HG02840 (cell line): Measurements from ENCODE around the gene TENM4.

Experiments
- ATAC-seq: cut with Tn5 transposase; IDR thresholded peaks from one replicate; pipeline ENCODE4 v1.9.1; 2021; ENCODE audit warnings: mild to moderate bottlenecking, moderate library complexity, moderate number of reproducible peaks; ENCODE audit not compliant: unreplicated experiment, low FRiP score

Gene TENM4

GRCh38 chr11:78931891-78932290, 508.9 kb downstream of the TENM4 start:
- no peak for ATAC-seq

DNA sequence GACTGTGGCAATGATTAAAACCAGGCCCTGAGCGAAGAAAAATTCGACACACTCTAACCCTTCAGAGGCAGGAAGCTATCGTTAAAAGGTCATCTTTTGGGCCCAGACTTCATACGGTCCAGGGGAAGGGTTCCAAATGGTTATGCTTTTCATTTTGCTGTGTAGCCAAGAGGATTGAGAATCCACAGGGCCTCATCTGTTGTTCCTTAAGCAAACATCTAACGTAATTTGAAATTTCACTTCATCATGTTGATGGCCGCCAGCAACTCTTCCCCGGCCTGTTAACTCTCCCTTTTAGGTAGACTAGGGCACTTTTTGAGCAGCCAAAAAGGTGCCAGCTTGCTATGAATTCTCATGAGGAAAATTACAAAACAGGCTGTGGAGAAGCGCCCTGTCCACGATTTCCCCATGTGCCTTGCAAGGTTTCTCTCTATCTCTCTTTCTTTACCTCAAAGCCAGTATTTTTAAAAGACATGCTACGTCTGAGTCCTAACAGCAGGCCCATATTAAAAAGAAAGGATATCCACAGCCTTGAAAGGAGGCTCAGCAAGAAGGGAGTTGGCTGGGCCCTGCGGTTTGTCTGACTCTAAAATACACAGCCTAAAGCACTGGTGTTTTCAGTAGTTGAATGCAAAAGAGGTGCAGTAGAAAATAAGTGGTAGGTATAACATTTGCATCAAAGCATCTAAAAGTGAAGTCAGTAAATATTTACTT, 509.9 kb downstream of the TENM4 start:
- ATAC-seq, result no peak

DNA sequence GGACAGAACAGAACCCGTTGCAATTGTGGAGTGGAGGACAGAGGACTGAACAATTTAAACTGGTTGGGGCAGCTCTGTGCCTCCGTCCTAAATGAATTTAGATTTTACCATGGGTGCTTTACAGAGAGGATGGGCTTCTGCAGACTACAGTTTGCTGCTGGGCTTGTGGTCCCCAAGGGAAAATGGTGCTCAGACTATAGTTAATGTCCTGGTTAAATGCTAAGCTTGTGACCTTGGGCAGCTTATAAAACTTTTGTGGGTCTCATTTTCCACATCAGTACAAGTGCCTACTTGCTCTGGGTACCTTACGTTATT, 511.0 kb downstream of the TENM4 start:
- no peak for ATAC-seq

- ATAC-seq, result no peak
These were observed 511.5 kb downstream of the TENM4 start for GRCh38 chr11:78929207-78929905.

DNA sequence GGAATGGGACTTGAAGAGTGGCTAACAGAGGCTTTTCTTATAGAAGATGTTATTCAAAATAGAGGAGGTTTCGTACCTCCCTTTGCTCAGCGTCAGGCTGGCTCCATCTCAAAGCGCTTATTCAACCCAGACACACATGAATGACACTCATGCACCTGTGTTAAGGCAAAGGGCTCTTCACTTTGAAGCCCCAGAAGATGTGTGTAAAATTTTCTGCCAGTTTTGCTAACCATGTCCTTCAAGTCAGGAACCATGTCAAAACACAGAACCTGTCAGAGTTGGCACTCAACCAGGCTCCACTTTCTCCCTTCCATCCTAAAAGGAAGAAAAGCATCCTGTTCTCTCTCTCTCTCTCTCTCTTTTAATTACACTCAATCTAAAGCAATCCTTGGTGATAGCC, 513.3 kb downstream of the TENM4 start:
- ATAC-seq, result no peak

DNA sequence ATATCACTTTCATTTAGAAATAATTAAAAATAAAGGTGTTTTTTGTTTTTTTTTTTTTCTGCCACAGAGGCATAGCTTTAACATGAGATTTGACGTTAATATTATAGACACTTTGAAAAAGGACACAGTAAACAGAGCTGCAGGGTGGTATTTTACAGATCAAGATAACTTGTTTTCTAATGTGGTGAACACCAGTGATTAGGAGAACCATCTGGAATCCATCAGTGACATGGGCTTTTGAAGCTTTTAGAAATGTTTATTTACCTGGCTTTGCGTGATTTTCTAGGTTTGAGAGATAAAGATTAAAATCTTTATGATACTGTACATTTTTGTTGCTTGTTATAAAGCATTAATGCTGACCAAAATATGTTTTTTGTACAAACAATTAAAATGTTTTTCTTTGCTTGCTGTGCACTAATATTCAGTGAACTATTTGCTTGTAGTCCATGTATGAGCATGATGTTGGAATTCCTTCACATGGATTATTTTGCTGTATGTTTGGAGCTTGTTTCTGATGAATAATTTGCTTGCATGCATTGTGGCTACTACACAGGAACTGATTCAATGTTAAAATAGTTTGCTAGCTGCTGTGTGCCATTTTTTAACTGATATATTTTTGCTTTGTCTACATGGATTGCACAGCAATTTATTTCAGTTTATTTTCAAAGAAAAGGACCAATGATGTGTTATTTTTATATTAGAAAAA, 514.0 kb downstream of the TENM4 start:
- no peak for ATAC-seq

DNA sequence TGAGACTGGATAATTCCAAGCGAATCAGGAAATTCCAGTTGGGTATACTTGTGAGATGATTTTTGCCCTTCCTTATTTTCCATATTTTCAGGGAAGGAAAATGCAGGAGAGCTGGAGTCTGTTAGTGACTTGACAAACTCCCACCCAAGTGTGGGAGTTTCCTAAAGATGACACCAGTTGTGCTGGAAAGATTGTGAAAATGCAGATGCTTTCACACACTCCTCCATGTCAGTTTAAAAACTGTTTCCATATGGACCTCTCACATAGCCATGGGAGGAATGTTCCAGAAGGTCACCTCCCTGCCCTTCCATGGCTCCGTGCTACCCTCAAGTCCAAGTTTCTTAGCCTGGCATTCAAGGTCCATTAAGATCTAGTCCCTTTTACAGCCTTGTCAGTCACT, 515.4 kb downstream of the TENM4 start:
- no peak for ATAC-seq

GRCh38 chr11:78922859-78923625, 517.8 kb downstream of the TENM4 start:
- no peak for ATAC-seq

DNA sequence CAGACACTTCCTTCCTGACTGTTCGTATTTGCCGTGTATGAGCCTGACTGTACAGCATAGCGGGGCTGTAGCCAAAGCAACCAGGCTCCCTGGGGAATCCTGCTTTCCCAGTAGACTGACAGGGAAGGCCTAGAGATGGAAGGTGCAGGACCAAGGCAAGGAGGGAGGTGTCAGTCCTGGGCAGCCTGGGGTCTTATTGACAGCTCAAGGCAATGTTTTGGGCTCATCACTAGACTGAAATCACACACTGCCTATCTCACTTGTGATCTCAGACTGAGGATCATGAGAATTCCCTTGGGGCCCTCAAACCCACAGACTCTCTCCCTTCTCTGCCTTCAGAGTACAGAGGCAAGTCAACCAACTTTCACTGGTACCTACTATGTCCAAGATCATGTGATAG, 519.3 kb downstream of the TENM4 start:
- no peak for ATAC-seq

GRCh38 chr11:78920329-78920728, 520.5 kb downstream of the TENM4 start:
- no peak for ATAC-seq

- no peak for ATAC-seq
These were observed 524.1 kb downstream of the TENM4 start for GRCh38 chr11:78916759-78917158.

DNA sequence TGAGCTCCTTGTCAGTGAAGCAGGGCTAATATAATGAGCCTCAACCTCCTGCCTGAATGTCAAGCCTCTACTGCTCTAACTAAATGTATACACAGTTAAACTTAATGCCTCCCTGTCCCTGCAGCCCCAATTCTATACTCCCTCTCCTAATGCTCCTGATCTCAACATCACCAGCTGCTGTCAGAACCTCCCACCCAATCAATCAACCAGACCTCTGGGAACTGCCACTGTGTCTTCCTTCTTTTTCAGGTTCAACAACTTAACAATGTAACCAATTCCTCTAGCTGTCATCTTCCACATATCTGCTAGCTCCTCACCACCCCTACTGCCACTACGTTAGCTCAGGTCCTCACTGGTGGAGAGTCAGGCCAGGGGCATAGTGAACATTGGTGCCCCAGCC, 526.3 kb downstream of the TENM4 start:
- ATAC-seq, result no peak

DNA sequence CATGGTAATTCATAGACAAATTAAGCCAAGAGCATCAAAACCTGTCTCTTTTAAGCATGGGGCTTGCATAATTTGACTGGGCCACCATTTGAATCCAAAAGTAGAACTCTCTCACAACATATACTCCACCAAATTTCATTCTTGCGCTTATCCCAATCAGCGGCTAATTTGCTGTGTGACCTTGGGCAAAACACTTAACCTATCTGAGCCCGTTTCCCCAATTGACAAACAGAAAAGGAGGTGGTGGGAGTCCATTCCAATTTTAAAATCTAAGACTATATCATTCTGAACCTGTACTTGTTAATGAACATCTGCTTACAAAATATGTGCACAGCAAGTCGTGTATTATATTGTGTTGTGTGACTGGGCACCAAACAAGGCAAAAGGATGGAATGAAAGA, 528.1 kb downstream of the TENM4 start:
- no peak for ATAC-seq

DNA sequence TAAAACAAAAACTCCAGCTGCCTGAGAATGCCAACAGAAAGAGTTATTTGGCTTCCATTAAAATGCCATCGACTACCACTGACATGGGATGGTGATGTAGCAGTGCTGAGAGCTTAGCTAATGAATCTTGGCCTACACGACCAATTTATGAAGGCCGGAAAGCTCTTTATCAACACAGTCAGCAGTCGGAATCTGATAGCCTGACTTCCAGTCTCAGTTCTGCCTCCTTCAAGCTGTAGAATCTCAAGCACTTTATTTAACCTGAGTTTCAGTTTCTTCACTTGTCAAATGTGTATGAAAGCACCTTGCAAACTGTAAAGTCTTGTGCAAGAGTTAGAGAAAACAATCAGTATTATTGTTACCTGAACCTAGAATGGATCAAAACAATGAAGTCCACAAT, 530.5 kb downstream of the TENM4 start:
- no peak for ATAC-seq

DNA sequence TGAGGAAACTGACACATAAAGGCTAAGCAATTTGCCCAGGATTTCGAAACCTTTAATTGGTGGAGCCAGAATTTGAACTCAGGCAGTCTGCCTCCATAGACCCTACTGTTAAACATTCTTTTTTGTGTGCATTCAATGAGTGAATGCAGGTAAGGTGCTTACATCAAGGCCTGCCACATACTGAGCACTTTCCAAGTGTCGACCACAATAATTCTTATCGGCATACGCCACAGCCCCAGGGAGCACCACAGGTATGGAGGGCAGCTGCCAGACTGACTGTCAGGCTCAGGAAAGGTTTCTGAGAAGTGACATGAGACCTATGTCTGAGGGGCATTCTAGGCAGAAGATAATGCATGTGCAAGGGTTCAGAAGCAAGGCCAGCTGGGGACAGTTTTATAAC, 531.4 kb downstream of the TENM4 start:
- ATAC-seq, result no peak

- ATAC-seq, result no peak
These were observed 533.2 kb downstream of the TENM4 start for GRCh38 chr11:78907636-78908035.

DNA sequence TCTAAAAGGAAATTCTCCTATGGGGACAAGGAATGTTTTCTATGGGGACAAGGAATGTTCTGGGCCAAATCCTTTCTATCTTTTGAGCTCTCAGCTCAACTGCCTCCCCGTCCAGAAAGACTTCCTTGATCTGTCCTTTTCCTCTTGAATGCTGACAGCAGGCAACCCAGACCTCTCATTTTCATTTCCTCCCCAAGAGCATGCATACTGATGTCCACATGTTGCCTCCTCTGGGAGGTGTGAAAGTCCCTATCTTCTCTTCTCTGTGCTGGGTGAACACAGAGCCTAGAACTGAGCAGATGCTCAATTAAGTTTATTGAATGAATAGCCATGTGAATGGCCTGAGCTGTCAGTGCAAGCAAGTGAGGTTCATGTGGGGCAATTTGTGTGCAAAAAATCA, 534.3 kb downstream of the TENM4 start:
- ATAC-seq, result no peak

- no peak for ATAC-seq
These were observed 535.1 kb downstream of the TENM4 start for GRCh38 chr11:78905756-78906155.

GRCh38 chr11:78902771-78903507, 537.9 kb downstream of the TENM4 start:
- no peak for ATAC-seq

DNA sequence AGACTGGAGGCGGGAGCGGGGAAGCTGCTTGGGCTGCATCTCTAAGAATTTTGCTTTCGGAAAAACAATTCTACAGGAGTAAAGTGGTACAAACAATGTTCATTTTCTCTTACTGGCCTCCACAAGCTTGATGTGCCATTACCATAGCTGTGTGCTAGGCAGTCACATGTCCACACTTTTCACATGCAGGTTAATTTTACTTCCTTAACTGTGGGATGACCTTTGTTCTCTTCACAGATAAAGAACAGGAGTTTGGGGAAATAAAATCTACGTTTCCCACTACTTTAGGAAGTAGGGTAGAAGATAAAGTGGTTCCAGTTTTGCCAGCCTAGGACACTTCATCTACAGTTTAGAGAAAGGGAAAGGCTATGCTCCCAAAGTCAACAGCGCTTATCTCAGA, 539.0 kb downstream of the TENM4 start:
- ATAC-seq, result no peak
